NCI-H1930 (cell line): ENCODE measurements around the gene UBE2E3.

ENCODE experiments used
- DNase-seq, 2 experiments: peaks; one replicate each; lab custom pipeline; 2025; lab: John Stamatoyannopoulos, UW

The UBE2E3 gene

GRCh38 chr2:180978903-180979748 is 1.3 kb upstream of the UBE2E3 start:
- DNase-seq: no peak

GRCh38 chr2:180979749-180980105 is 678 bp upstream of the UBE2E3 start:
- no peak for DNase-seq

DNA sequence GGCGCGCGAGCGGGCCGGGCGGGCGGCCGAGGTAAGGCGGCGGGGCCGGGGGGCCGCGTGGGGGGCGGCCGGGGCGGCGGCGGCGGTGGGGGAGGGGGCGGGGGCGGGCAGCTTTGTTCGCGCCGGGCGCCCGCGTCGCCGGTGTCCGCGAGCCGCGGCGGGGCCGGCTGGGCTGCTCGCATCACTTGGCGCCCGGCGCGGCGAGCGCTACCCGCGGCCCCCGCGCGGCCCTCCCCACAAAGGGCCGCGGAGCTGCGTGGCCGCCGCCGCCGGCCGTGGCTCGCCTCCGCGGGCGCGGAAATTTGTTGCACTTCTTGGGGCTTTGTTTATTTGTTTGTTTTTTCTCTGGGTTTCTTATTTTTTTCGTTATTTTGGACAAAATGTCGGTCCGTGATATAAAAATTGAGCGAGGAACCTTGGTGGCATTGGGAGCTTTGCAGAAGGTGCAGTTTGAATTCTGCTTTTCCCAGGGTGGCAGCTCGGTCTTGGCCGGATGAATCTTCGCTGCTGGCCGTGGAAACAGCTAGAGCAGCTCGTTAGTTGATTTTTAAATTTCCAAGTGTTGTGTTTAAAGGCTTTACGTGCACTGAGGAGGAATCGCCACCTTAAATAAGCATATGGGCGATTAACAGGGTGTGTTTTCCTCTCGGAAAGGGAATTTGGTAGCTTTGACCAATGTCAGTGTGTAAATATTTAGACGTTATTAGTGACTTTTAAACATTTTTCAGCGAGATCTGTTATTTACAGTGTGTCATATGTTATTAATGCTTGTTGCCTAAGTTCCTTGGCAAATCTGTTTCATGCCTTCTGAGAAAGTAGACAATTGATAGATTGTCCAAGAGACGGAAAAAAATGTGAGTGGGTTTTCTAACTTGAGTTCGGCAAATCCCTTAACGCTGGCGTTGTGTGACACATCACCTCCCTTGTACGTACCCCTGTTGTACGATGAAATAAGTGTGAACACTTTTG is 822 bp downstream of the UBE2E3 start:
- no peak for DNase-seq

- DNase-seq: peak in 1 of 2 experiments; percentile 4
Measured at GRCh38 chr2:180983468-180984242, 3.2 kb downstream of the UBE2E3 start.

- DNase-seq: no peak
Measured at GRCh38 chr2:180985771-180986395, 5.5 kb downstream of the UBE2E3 start.

- no peak for DNase-seq
Measured at GRCh38 chr2:180987146-180987545, 6.7 kb downstream of the UBE2E3 start.

DNA sequence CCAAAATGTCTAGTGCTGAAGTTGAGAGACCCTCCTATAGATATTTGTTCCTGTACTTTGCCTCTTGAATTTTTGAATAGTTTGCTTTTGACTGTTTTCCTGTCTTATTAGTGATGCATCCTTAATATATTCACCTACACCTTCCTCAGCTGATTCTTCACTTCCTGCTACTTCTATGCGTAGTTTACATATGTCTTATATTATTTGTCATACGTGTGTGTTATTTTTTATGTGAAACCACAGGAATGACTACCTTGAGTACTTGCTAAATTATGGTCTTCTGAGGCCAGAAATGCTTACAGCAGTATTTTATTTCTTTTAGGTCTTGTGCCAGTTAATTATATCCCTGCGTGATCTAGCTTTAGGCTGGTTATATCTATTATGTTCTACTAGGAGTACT is 9.9 kb downstream of the UBE2E3 start:
- DNase-seq: no peak

DNA sequence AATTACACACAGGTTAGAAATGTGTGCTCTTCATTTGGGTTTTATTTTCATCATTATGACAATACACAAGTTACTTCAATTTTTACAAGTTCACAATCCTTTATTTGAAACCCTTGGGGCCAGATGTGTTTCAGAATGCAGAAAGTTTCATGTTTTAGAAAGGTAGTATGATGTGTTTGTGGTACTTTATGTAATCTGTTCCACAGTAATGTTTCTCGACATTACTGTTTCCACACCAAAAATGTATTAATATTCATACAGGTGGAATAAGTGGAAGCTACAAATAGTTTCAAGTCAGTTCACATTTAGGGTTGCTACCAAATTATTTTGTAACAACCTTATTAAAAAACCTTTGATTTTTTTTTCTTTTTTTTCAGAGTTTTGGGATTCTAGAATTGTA is 10.4 kb downstream of the UBE2E3 start:
- no peak for DNase-seq

DNA sequence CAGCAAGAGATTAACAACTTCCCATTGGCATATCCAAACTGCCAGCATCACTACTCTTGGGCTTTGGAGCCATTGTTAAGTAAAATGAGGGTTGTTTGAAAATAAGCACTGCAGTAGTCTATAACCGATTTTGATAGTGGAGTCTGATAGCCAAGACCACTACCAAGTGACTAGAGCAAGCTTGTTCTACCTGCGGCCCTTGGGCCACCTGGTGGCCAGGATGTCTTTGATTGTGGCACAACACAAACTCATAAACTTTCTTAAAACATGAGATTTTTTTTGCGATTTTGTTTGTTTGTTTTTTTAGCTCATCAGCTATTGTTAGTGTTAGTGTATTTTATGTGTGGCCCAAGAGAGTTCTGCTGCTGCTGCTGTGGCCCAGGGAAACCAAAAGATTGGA is 11.0 kb downstream of the UBE2E3 start:
- DNase-seq: no peak

DNA sequence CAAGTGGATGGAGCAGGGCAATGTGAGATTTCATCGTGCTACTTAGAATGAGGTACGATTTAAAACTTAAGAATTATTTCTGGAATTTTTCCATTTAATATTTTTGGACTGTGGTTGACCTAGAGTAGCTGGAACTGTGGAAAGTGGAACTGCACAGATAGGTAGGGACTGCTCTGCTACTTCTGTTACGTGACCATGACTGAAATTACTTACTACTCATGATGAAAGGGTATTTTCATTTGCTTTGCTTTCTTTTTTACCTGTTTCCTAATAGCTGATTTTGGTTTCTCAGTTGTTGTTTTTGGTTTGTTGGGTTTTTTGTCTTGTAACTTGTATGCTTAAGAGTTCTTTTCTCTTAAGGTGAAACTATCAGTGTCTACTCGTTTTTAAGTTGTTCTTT is 11.4 kb downstream of the UBE2E3 start:
- DNase-seq: no peak

DNA sequence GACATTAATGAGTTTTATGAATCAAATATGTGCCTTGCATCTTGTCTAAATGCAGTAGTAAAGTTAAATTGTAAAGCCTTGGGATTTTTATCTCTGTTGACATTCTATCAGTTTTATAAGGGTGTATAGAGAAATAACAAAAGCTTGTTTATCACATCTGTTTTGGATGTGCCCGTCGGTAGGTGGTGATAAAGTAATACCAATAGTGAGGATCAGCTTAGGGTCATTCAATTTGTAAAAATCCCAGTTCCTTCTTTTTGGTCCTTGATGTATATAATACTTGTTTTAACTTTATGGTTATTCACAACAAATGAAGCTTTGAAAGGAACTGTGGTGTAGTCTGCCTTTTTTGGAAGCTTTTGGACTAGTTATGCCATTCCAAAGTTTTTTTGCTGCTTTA is 12.6 kb downstream of the UBE2E3 start:
- no peak for DNase-seq

DNA sequence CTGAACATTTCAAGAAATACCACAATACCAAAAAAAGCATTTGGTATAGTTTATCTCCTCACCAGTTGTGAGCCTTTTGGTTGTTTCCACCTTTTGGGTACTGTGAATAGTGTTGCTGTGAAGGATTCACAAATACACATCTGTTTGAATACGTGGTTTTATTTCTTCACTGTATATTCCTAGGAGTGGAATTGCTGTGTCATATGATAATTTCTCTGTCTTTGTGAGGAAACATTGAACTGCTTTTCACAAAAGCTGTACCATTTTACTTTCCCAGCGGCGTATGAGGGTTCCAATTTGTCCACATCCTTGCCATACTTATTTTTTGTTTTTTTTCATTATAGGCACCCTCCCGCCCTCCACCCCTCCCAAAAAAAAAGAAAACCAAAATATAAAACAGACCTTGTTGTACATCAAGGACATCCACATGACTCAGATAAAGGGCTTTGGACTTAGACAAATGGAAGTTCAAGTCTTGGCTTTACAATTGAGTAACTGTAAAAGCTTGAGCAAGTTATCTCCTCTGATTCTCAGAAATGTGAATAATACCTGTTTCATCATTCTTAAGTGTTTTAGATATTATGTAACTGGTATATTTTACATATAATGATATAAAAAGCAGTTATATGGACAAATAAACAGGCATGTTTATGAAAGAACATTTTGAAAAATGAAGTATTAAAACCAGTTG is 19.0 kb downstream of the UBE2E3 start:
- DNase-seq: no peak

GRCh38 chr2:181004647-181005325 is 24.4 kb downstream of the UBE2E3 start:
- no peak for DNase-seq

DNA sequence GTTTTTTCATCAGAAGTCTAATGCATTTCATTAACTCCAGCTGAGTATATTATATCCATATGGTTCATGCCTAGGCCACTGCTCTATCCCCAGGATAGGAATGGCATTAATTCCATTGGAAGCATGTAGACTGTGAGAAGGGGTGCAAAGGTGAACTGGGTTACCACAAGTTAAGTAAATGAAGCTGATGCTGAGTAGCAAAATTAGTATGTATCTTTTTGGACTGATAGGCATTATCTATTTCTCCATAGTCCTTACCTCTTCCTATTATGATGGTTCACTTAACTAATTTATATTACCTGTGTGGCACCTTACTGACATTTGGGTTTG is 24.9 kb downstream of the UBE2E3 start:
- no peak for DNase-seq

- no peak for DNase-seq
Measured at GRCh38 chr2:181005809-181006208, 25.4 kb downstream of the UBE2E3 start.

DNA sequence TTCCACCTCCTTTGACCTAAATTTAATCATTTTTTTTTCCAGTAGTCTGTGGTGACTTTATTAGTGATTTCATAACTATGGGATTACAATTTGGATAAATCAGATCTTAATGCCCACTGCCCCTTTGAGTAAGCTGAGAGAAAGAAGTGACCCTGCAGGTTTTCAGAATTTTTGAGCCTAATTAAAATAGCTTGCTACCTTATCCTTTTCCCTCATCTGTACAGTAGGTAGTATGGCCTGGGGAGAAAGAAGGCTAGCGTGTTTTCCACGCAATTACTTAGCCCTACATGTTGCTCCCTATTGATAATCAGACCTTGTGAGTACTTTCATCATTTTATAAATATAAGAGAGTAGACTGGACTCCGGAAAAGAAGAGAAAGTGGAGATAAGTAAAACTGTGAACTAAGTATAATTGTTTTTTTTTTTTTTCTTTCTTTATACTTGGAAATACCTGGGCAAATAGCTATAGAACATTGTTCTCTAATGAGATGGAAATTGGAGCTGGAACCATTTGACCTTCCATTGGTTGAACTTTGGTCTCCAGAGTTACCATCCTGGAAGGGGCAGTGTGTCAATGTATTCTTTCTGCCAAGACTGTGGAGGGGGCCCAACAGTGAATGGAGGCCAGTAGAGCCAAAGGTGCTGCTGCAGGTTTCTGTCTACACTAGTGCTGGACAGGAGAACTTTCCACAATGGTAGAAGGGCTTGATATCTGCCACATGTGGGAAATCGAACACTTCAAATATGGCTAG is 26.9 kb downstream of the UBE2E3 start:
- no peak for DNase-seq

- no peak for DNase-seq
Measured at GRCh38 chr2:181008407-181008806, 28.0 kb downstream of the UBE2E3 start.

DNA sequence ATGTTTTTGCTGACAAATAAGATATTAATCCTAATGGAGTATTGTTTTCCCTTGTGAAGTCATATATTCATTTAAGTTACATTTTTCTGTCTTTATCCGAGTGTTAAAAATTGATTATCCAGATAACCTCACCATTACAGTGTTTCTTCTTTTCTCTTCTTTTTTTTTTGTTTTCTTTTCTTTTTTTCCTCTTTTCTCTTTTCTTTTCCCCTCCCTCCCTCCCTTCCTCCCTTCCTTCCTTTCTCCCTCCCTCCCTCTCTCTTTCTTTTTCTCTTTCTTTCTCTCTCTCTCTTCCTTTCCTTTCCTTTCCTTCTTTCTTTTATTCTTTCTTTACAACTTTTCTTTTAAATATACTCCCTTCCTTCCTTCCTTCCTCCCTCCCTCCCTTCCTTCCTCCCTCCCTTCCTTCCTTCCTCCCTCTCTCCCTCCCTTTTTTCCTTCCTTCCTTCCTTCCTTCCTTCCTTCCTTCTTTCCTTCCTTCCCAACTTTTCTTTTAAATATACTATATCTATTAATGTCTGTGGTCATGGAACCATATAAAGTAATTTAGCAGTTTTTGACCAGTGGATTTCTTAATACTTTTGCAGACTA is 40.9 kb downstream of the UBE2E3 start:
- no peak for DNase-seq

DNA sequence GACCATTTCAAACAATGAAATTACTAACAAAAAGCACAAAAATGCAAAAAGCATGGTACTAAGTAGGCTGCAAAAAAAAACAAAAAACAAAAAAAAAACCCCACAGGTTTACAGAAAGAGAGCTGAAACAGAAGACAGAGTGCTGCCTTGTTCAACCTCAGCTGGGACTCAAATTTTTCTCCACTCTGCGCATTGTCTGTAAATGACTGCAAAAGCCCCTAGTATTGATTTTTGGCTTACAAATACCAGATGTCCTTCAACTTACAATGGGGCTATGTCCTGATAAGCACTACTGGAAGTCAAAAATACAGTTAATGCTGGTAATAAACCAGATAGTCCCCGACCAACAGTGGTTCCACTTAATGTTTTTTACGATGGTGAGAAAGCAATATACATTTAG is 42.2 kb downstream of the UBE2E3 start:
- no peak for DNase-seq

DNA sequence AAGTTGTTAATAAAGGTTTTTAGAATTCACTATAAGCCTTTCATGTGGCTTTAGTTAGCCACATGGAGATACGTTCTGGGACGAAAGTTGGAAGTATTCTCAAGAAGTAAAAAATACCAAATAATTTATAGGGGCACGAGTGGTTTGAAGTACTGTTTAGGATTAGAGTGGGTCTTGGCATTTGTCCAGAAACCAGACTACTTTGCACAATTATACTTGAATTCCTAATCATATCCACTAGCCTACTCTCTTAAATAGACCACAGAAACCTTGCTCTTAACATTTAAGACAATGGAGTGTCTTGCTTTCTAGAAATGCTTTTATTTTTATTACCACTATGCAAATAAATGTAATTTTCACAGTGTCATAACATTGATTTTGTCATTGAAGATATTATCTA is 44.6 kb downstream of the UBE2E3 start:
- no peak for DNase-seq
